GM19043 (cell line): ENCODE measurements around the gene PITPNB.

ENCODE experiments used
- ATAC-seq: cut with Tn5 transposase; IDR thresholded peaks from one replicate; pipeline ENCODE4 v1.9.1; 2021; ENCODE audit warnings: low read depth; ENCODE audit not compliant: unreplicated experiment

PITPNB gene

DNA sequence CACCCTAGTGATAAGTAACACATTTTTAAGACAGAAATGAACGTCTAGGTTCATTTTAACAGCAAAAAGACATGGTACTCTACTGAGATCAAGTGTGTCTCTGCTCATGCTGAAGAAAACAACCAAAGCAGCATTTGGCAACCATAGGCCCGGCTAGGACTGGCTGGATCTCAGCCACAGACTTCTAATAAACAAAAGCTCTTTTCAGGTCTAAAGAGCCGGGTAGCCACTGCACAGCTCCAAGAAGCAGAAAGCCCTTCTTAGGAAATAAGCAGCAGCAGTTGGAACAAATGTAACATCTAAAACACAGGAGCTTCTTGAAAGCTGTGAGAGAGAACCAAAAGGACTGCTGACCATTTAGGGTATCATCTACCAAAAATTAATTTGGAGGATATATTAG is 37.6 kb downstream of the PITPNB start:
- ATAC-seq: no peak

DNA sequence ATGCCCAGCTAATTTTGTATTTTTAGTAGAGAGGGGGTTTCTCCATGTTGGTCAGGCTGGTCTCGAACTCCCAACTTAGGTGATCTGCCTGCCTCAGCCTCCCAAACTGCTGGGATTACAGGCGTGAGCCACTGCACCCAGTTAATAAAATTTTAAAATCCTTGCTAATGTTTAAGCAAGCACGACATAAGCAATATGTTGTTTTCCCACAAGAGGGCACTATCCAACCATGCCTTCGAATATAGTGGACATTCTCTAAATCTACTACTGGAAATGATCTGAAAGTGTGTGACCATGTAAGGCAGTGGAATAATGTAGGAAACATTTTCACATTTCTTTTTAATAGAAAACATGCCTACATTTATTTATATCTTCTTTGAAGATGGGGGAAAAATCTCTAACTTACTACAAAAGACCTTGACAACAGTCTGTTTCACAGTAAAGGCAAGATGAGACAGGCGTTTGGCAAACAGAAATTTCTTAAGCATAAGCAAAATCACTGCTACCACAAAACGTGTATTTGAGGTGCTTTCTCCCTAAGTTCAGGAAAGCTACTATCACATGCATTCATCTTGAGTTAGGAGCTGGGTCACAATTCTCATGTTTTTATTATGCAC is 38.2 kb downstream of the PITPNB start:
- no peak for ATAC-seq

DNA sequence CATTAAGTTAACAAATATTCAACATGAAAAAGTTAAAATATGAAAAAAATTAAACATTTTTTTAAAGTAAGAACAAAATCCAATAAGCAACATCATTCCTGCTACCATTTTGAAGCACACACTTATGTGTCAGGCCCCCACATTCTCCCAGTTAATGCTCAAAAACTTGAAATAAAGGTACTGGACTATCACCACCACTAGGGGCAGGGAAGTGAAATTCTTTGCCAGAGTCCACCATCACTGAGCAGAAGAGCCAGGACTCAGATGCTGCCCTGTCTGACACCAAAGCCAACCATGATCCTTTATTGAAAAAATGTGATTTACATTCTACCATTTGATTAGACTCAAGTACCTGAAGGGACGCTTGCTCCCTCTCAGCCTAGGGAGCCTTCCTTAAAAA is 39.1 kb downstream of the PITPNB start:
- no peak for ATAC-seq

DNA sequence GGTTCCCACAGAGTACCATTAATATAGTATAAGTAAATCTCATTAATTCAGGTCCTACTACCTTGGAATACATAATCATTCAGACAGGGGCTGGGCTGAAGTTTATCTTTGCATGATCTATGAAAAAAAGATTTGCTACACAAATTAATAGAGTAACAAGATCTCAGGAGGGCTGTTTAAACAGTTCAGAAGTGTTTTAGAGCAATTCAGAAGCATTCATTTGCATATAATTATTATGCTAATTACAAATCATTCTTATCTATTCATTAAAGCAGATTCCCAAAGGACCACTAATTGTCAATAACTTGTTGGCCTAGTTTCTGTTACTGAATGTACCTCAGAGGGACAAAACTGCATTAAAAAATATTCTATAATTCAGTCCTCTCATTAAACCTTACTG is 40.5 kb downstream of the PITPNB start:
- no peak for ATAC-seq

DNA sequence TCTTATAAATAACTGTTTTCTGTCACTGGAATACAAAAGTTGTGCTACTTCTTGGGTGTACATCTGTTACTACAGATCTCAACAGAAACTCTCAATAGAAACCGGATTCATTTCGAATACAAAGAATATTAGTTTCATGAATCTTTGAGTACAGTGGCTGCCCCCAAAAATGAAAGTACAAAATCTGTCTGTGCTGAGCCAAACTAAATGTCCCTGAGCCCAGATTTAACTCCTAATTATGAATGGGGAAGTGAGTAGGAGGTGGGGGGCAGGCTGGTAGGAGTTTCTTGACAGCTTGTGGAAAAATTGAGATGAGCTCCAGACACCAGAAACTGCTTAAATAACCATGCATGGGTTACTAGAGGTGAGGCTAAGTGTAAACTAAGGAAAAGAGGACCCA is 41.6 kb downstream of the PITPNB start:
- no peak for ATAC-seq

DNA sequence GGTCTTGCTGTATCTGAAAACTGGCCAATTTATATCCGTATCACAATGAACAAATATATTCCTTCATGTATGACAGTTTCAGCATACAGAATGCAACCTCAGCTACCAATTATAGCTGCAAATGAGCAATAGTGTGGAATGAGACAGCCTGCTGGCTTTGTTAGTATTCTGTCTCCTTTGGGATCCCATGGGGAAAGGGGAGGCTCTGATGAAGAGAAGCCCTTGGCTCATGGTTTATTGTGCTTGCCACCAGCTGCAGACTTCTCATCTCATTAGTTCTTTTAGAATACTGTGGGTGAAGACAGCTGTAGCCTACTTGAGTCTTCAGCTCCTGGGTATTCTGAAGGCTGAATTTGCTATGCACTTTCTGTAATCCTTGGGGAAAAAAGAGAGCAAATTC is 42.4 kb downstream of the PITPNB start:
- ATAC-seq: no peak

DNA sequence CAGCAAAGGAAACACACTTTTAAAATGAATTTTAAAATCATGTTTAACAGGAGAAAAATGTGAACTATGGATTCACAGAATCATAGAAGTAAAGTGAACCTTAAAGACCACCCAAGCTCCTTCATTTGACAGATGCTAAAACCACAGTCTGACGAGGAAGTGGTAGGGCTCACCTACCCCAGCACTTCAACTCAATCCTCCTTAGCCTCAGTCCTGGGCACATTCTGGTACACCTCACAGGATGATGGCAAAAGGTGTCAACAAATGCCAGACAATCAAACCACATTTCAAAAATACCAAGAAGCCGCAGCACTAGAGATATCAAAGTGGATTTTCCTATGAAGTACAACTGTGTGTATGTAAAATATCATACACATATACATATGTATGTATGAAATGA is 43.1 kb downstream of the PITPNB start:
- ATAC-seq: no peak

DNA sequence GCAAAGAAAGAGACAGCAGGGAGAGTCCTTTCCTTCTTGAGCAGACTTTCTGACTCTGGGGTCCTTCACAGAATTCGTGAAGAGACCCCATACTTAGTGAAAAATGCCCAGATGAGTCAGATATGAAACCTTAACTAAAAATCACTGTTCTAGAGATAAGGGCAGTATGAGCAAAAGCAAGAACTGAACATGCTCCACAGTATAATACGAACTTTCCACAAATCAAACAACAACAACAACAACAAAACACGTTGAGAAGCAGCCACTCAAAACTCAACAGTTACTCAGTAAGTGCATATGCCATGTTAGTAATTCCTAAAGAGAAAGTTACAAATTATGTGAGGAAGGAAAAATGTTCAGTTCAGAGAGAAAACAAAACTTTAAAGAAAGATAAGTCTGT is 44.3 kb downstream of the PITPNB start:
- ATAC-seq: no peak

DNA sequence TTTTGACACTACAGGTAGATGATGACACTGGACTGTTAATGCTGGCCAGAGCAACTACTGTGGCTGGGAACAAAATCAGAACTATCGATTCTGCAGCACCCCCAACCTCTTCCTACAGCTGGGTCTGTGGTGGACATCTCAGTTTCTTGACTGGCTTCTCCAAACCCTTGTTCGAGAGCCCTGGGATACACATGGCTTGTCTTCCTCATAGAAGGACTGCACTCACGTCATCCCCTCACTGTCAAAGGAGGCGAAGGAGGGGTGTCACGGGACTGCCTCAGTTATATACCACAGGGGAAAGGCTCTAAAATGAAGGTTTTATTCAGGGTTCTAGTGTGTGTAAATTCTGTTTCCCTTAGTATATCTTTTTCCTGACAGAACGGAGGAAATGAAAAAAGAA is 44.9 kb downstream of the PITPNB start:
- no peak for ATAC-seq

DNA sequence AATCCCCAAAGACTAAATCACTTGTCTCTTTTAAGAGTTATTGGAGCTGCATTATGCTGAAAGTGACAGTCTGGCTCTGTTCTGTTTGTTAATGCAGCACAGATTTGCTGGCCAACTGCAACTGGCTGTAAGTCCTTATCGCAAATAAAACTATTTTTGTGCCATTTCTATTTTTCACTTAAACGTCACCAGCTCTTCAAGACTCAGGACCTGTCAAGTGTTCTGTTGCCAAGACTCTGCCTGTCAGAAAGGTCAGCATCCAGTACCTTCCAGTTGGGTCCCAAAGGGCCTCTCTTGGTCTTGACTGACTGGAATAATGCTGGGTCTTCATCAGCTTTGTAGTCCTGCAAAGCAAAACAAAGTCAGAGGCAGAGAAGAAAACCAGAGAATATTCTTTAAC is 45.6 kb downstream of the PITPNB start:
- ATAC-seq: no peak

DNA sequence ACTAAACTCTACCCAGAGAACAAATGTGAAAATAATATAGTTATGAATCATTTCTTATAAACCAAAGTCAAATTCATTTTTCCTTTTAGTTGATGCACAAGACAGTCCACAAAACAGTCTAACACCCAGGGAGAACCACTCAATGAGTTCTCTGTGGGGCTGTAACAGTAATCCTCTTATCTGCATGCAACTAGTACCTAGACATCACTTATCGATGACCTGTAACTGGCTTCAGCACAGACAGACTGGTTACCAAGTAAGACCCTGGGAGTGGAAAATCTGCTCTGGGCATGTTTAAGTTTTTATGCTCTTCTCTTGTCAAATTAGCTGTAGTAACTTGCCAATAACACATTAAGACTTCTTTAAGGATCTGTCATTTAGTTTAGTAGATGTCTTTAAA is 46.6 kb downstream of the PITPNB start:
- ATAC-seq: no peak

DNA sequence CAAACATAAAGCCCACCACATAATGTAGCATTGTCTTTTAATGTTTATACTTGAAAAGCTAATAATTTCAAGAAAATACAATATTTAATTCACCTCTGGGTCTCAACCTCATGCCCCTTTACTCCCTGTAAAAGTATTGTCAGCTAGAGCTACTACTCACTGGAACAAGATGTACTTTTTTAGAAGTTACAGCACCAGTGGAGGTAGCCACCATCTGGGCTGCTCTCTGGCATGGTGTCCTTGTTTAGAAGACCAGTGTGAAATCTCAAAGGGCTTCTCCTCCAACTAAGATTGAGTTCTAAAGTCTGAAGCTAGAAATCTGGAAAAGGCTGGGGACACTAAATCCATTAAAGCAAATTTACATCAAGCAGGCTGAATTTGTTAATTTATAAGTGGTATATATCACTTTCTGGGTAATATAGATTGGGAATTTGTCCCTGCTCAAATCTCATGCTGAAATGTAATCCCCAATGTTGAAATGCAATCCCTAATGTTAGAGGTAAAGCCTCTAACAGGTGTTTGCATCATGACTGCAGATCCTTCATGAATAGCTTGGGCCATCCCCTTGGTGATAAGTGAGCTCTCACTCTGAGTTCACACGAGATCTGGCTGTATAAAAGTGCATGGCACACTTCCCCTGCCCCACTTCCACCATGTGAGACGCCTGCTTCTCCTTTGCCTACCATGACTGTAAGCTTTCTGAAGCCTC is 47.6 kb downstream of the PITPNB start:
- ATAC-seq: no peak

DNA sequence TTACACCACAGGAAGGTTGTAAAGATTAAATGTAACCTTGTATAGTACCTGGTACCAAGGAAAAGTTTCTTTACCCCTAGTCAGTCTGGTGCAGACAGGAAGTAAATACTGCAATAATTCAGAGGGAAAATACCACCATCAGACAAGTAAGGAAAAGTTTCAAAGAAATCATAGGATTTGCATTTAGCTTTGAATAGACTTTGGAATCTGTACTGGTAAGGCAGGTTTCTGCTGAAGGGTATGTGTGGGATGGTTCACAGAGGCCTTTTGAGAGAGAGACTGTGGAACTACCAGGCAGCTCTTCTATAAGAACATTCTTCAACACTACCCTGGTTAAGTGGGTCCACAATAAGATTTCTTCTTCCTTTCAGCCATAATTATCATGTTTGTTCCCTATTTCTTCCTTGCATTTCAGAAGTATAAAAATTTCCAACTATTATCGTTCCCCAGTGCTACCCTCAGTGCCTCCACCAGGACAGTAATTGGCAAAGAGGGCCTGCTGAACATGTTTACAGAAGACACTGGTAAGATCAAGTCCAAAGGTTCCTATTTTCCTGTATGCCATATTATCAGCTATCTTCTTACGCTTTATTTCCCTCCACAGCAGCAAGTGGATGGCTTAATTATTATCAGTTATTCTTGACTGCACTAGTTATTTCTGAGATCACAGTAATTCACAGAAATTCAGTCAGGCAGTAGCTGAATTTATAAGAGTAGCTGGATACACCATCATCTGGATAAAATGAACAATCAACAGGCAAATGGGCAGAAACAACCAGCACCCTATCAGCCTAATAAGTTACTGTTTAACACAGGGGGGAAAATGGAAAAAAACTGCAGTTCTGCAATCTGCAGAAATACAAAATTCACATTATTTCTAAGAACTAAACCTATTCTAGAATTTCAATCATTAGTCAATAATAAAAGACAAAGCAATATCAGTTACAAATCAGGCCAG is 48.5 kb downstream of the PITPNB start:
- no peak for ATAC-seq

DNA sequence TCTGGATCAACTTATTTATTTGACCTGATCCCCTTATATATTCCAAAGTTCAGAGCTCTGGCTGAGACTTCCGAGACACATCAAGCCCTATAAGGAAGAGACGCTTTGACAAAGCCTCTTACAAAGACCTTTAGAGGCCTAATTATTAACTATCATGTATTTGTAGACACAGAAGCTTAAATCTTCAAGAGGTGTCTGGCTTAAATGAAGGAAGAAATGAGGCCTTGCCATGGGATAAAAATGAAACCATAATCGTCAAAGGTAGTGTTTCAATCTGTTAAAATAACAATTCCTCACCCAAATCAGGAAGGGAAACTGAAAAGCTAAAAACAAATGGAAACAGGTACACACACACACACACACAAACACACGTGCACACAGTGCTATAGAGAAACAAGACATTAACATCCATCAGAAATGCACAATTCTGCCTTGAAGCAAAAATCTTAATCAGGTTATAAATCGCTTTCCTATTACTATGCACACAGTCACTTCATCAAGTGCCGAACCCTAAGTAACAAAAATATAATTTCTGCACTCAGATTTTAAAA is 50.2 kb downstream of the PITPNB start:
- ATAC-seq: no peak

DNA sequence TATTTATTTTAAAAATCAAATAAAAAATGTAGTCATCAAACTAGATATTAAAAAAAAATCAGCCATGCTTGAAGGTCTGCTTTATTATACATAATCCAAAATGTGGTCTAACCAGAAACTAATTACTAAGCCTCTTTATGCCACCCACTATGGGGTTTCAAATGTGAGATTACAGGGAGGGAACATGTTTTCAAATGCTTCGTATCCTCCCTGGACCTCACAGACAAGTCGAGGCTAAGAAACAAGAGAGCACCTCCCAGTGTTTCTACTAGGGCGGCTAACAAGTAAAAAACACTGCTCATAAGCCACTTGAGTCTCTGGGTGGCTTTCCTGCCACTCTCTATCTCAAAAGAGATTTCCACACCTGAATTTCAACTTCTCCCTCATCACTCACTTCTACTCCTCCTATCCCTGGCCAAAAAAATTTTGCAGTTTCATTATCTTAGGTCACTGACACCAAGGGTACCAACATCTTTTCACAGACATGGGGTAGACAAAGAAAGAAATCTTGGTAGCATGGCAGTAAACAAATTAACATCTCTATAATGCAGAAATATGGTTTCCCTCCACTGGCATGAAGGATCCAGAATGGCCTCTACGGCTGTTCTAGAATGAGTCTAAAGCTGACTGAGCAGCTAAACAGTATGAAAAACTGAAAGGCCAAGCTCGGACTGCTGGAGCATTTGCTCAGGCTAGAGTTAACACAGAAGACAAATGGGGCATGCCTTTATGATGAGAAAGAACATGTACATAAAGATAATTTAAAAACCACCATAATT is 50.9 kb downstream of the PITPNB start:
- ATAC-seq: no peak

DNA sequence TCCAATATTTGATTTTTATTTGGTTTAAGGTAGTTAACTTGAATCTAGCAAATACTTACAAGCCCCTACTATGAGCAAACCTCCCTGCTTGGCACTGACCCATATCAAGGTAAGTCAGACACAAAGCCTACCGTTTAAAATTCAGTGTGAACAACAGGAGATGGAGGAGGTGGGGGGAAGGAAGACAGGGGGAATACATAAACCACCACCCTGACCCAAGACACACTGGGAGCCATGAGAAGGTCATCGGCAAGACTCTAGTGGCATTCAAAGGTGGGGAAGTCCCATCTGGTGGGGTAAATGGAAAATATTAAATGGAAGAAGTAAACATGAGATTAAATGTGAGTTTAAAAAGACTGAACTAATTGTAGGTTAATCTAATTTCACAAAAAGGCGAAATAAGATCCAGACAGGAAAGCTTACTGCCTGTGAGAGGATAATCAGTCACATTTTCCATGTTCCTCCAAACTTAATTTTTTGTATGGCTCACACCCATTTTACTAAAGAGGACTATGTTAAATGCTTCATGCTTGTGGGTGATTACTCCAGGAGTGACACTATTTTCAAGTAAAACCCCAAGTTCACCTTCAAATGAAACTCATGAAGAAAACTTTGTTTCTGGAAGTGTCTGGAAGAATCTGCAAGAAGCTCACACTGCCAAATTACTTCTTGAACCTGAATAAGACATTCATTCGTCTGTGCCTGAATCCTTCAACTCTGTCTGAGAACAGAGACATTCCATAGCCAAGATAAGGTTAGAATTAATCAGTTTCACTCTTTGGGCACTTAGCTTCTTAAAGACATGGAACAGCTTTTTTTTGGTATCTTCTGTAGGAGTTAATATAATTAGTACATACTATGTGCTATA is 51.7 kb downstream of the PITPNB start:
- no peak for ATAC-seq

DNA sequence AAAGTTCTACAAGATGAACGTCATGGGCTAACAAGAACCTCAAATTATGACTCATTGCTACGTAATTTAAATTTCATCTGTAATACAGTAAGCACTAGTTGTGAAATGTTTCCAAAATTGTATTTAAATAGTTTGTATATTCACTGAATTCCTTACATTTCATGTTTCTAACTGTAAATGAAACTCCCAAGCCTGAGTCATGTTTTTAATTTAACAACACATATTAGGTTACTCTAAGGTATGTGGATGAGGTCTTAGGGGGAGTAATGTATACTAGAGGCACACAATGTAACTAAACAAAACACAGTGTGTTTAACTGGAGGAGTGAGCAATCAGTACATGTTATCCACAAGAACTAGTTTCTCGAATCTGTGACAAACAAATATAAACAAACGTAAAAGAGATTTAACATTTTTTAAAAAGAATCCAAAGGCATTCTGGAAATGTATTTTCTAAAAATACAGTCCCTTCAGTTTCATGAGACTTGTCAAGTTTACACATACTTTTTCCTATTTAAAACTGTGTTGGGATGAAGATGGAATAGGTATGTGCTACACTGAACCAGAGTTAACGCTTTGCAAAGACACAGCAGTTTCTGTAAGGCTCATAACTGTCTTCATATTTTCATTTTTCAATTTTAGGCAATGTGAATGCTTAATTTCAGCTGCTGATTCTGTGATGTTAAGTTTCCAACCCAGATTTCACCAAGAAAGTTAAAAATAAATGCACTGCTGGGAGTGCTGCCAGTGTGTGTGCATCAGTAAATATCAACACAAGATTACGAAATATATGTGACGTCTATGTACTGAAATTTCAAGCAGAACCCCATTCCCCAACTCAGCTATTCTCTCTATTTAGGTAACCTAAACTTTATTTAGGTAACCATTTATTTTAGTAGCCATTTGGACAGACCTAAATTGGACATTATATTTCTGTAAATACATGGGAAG is 52.6 kb downstream of the PITPNB start:
- no peak for ATAC-seq

DNA sequence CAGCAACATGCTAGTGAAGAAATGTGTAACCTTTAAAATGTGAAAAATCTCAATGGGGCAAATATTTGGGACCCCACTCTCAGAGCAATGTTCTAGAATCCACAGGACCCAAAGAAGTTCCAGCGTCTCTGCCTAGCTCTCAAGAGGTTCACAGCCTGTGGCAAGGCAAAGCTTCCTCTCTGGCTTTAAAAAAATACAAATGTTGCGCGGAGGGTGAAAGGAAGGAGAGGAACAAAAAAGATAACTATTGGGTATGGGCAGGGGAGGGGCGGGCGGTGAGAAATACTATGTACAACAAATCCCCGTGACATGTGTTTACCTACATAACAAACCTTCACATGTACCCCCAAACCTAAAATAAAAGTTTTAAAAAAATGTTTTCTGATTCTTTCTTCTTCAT is 53.6 kb downstream of the PITPNB start:
- no peak for ATAC-seq
